GM12864 (cell line): ENCODE data around the gene POLR2E.
A peak's percentile ranks its signal among the peaks of the same experiment; 100 is the strongest.

Experiments
- DNase-seq: peaks from one replicate; pipeline ENCODE4 v3.0.0-alpha.2; 2011; ENCODE audit warnings: low read depth
- H3K4me3 ChIP-seq: 2 replicates; pipeline ENCODE4 v1.5.1; 2011; ENCODE audit warnings: mild to moderate bottlenecking, low read depth, low read length, control low read depth
- CTCF ChIP-seq: IDR thresholded peaks from 2 replicates; pipeline ENCODE4 v1.5.1; 2011; ENCODE audit warnings: low read depth, mild to moderate bottlenecking, moderate library complexity, low read length, control low read depth, inconsistent platforms; ENCODE audit errors: missing control alignments

POLR2E gene

GRCh38 chr19:1087813-1088415 lies 7.3 kb downstream of the POLR2E start:
- DNase-seq = no peak
- no peak overlapping the region for H3K4me3 ChIP-seq
- peak; percentile 33 for TF ChIP-seq CTCF

GRCh38 chr19:1086613-1087012 lies 8.6 kb downstream of the POLR2E start:
- DNase-seq = no peak
- no peak overlapping the region for H3K4me3 ChIP-seq
- TF ChIP-seq CTCF = no peak

- no peak for TF ChIP-seq CTCF
- H3K4me3 ChIP-seq = no peak overlapping the region
- DNase-seq = no peak
These were observed 9.3 kb downstream of the POLR2E start for GRCh38 chr19:1085676-1086442.

GRCh38 chr19:1085053-1085658 lies 10.0 kb downstream of the POLR2E start:
- H3K4me3 ChIP-seq = no peak overlapping the region
- TF ChIP-seq CTCF = no peak
- DNase-seq = no peak

- DNase-seq = no peak
- no peak overlapping the region for H3K4me3 ChIP-seq
- no peak for TF ChIP-seq CTCF
These were observed 10.9 kb downstream of the POLR2E start for GRCh38 chr19:1084024-1084868.

- no peak for DNase-seq
- TF ChIP-seq CTCF = no peak
- H3K4me3 ChIP-seq = no peak overlapping the region
These were observed 12.0 kb downstream of the POLR2E start for GRCh38 chr19:1082928-1083816.
